ENCODE data around the gene EARS2. TPM values are rescaled to one million over a fixed set of nuclear protein-coding genes. Genes with fewer than 3 reads are reported as not detected.

EARS2 gene
- total and polyA plus RNA-seq, 2 of the 8 experiments (the other 6 are each of a cell fraction or from before 2014, with no cell fraction given), result 47.8 to 111 TPM

DNA sequence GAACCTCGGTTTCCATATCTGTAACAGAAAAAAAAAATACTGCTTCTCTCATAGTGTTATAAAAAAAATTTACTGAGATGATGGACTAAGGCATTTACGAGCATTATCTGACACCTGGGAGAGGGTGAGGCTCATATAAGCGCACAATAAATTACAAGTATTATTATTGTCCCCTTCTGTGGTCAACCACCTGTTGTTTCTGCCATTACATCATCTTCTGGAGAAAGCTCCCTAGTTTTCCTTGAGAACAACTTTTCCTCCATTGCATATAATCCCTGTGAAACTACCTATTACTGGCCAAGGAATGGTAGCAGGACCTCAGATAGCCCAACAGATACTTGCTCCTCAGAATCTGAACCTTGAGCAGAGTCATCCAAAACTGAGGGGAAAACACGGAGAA lies 35.2 kb downstream of the EARS2 start:
- no peak overlapping the region for H2AK5ac ChIP-seq (ENCODE audit: low read depth, low read length)
- no peak overlapping the region for H2BK12ac ChIP-seq (ENCODE audit: low read depth, low read length)
- no peak overlapping the region for H4K8ac ChIP-seq (ENCODE audit: extremely low read depth, insufficient read depth, low read length)
- H2BK120ac ChIP-seq (replicated peaks; ENCODE audit: low read depth, low read length), result no peak overlapping the region
- no peak overlapping the region for H3K4me3 ChIP-seq (ENCODE audit: extremely low read depth in 1 of 4, insufficient read depth in 2 of 4, low read depth in 3 of 4, low read length in 4 of 4)
- no peak overlapping the region for H3K14ac ChIP-seq (ENCODE audit: insufficient read length)
- no peaks in the 10 kb centered on the region for H3K79me1 ChIP-seq (ENCODE audit: low read depth, low read length)
- no peak overlapping the region for H3K18ac ChIP-seq (ENCODE audit: extremely low read depth, low read length)
- H2BK5ac ChIP-seq (ENCODE audit: low read depth, low read length), result no peak overlapping the region
- no peak for FAIRE-seq
- no peaks in the 10 kb centered on the region for H3K9me3 ChIP-seq (ENCODE audit: insufficient read depth in 2 of 2, low read depth in 1 of 2, low read length in 1 of 2)
- no peak overlapping the region for H3K27ac ChIP-seq (ENCODE audit: low read depth, low read length)
- H2BK15ac ChIP-seq (ENCODE audit: low read length), result no peak overlapping the region
- no peak overlapping the region for H4K91ac ChIP-seq (replicated peaks; ENCODE audit: insufficient read length, low read length)
- no peaks in the 10 kb centered on the region; a peak in 1 of 7 replicates for H3K27me3 ChIP-seq (replicated peaks in 1 of 4; ENCODE audit: control insufficient read depth in 3 of 4, extremely low read depth in 1 of 4, insufficient read depth in 3 of 4, low read length in 3 of 4)
- no peaks in the 10 kb centered on the region for H3K79me2 ChIP-seq (ENCODE audit: control insufficient read depth in 1 of 2, insufficient read depth in 2 of 2, low read length in 2 of 2)
- TF ChIP-seq HDAC2 (IDR thresholded peaks at IDR 0.05; ENCODE audit: borderline replicate concordance in 1 of 2, low read depth in 2 of 2, low read length in 2 of 2) (no peak), POLR2A (IDR thresholded peaks at IDR 0.05; ENCODE audit: control extremely low read depth in 1 of 2, low read depth in 2 of 2, low read length in 2 of 2) (no peak), ASH2L (IDR thresholded peaks at IDR 0.05; ENCODE audit: low read length) (no peak), SIX5 (IDR thresholded peaks at IDR 0.05; ENCODE audit: low read depth, low read length) (no peak), SUZ12 (IDR thresholded peaks at IDR 0.05; ENCODE audit: low read length) (no peak)
- H3K23me2 ChIP-seq (ENCODE audit: low read depth, low read length), result no peaks in the 10 kb centered on the region
- H3K9ac ChIP-seq (replicated peaks in 1 of 4; ENCODE audit: extremely low read depth in 1 of 4, low read depth in 3 of 4, low read length in 3 of 4), result no peak overlapping the region
- peaks cover 2 to 4% of the 10 kb centered on the region in 2 experiments for H4K20me1 ChIP-seq (replicated peaks in 1 of 2; ENCODE audit: control insufficient read depth in 1 of 2, insufficient read depth in 2 of 2, low read length in 2 of 2)
- no peak overlapping the region for H2BK20ac ChIP-seq (ENCODE audit: low read length)
- H3K23ac ChIP-seq (ENCODE audit: insufficient read length), result no peak overlapping the region
- no peaks in the 10 kb centered on the region for H3K4me1 ChIP-seq (replicated peaks in 1 of 4; ENCODE audit: control insufficient read depth in 3 of 4, insufficient read depth in 4 of 4, low read length in 3 of 4)
- H3K4me2 ChIP-seq (ENCODE audit: insufficient read depth in 1 of 2, low read depth in 2 of 2, low read length in 2 of 2), result no peak overlapping the region
- H3K36me3 ChIP-seq (ENCODE audit: control insufficient read depth in 2 of 4, insufficient read depth in 4 of 4, low read length in 3 of 4), result peaks cover 17 to 46% (median 43%) of the 10 kb centered on the region in 4 experiments
- no peak for DNase-seq (ENCODE audit: low read depth in 1 of 2, low spot score in 2 of 2)
- H3K4ac ChIP-seq (replicated peaks; ENCODE audit: insufficient read length, low read depth, low read length), result no peak overlapping the region
- CTCF ChIA-PET (ENCODE audit: partially characterized antibody), result no interaction called here
- H4K5ac ChIP-seq (ENCODE audit: insufficient read length, low read depth, low read length), result no peak overlapping the region
- WGBS, 2 experiments (ENCODE audit: extremely low coverage in 1 of 2, insufficient coverage in 1 of 2, insufficient read length in 1 of 2, insufficient replicate concordance in 2 of 2, low coverage in 1 of 2, low lambda C conversion rate in 2 of 2, missing lambda C conversion rate in 1 of 2), result 93% methylated on average over 4 of the region's 4 CpGs; no CpG with 5 or more reads in 1 of the 2 experiments
- no peak overlapping the region for H2AFZ ChIP-seq (ENCODE audit: low read length)
- POLR2A ChIA-PET (ENCODE audit: partially characterized antibody), result interaction anchor here (0.7 to 1.9 kb wide), 3 partner anchors 12 to 1695 kb away, joined by 3 to 15 read pairs (median 3); partner anchors contain the start of gene GGA2
- no peak overlapping the region for H3K56ac ChIP-seq (replicated peaks; ENCODE audit: insufficient read length, low read depth, low read length)
